ENCODE results near the gene TP53I13. TPM values are rescaled to one million over a fixed set of nuclear protein-coding genes. Genes with fewer than 3 reads are reported as not detected.

Gene TP53I13
- total RNA-seq, 3 donors from 2014 or later: 43.9 to 75.4 (median 46.9) TPM

- H3K4me3 ChIP-seq: no peak overlapping the region
- no peaks in the 10 kb centered on the region for H3K36me3 ChIP-seq (ENCODE audit: low read depth)
- ATAC-seq (no peak), DNase-seq (peak in 1 of 3 donors; percentile 24)
- intact Hi-C loops (cut with DNase I, micrococcal nuclease): no loop called here
- no peak for TF ChIP-seq CTCF (IDR thresholded peaks at IDR 0.05)
- H3K9me3 ChIP-seq: no peaks in the 10 kb centered on the region
- H3K4me1 ChIP-seq (ENCODE audit: low read depth): peaks cover 2% of the 10 kb centered on the region
Observed at GRCh38 chr17:29582254-29582765, 13.8 kb downstream of the TP53I13 start.

- H3K9me3 ChIP-seq: no peaks in the 10 kb centered on the region
- H3K36me3 ChIP-seq (ENCODE audit: low read depth): no peaks in the 10 kb centered on the region
- H3K4me3 ChIP-seq: no peak overlapping the region
- DNase-seq (peak in 2 of 3 donors; percentile 18 to 37), ATAC-seq (no peak)
- H3K4me1 ChIP-seq (ENCODE audit: low read depth): peaks cover 4% of the 10 kb centered on the region
- no peak for TF ChIP-seq CTCF (IDR thresholded peaks at IDR 0.05)
- intact Hi-C loops (cut with DNase I, micrococcal nuclease): no loop called here
Observed at GRCh38 chr17:29582772-29583171, 14.3 kb downstream of the TP53I13 start.

- peaks cover 11% of the 10 kb centered on the region for H3K4me1 ChIP-seq (ENCODE audit: low read depth)
- ATAC-seq: no peak
- no peak for TF ChIP-seq CTCF (IDR thresholded peaks at IDR 0.05)
- H3K36me3 ChIP-seq (ENCODE audit: low read depth): no peaks in the 10 kb centered on the region
- DNase-seq: peak in 2 of 3 donors; percentile 30 to 50
- H3K4me3 ChIP-seq: no peak overlapping the region
- intact Hi-C loops (cut with DNase I, micrococcal nuclease): no loop called here
- no peaks in the 10 kb centered on the region for H3K9me3 ChIP-seq
Observed at GRCh38 chr17:29583324-29584248, 15.1 kb downstream of the TP53I13 start.

GRCh38 chr17:29584452-29585079 is 16.1 kb downstream of the TP53I13 start:
- TF ChIP-seq CTCF (IDR thresholded peaks at IDR 0.05): no peak
- no peaks in the 10 kb centered on the region for H3K36me3 ChIP-seq (ENCODE audit: low read depth)
- peak in 2 of 3 donors; percentile 36 to 46 for DNase-seq
- H3K9me3 ChIP-seq: no peaks in the 10 kb centered on the region
- no peak for ATAC-seq
- intact Hi-C loops (cut with DNase I, micrococcal nuclease): no loop called here
- peaks cover 11% of the 10 kb centered on the region for H3K4me1 ChIP-seq (ENCODE audit: low read depth)
- no peak overlapping the region for H3K4me3 ChIP-seq

- no peaks in the 10 kb centered on the region for H3K36me3 ChIP-seq (ENCODE audit: low read depth)
- peak in 1 of 3 donors; percentile 31 for DNase-seq
- TF ChIP-seq CTCF (IDR thresholded peaks at IDR 0.05): no peak
- H3K4me1 ChIP-seq (ENCODE audit: low read depth): peaks cover 15% of the 10 kb centered on the region
- H3K9me3 ChIP-seq: no peaks in the 10 kb centered on the region
- intact Hi-C loops (cut with DNase I, micrococcal nuclease): no loop called here
- ATAC-seq: no peak
- no peak overlapping the region for H3K4me3 ChIP-seq
Observed at GRCh38 chr17:29585080-29585751, 16.7 kb downstream of the TP53I13 start.

Data from mucosa of descending colon (tissue), 3 donors.